K562 (cell line): ENCODE data around the gene HSPA4L. TPM values are rescaled to one million over a fixed set of nuclear protein-coding genes. Genes with fewer than 3 reads are reported as not detected.

Experiments used
- BRCA1 ChIP-seq, 2 experiments: fragments of 450-650 bp in 1 of 2; sonication (generic) in 1 of 2; formaldehyde crosslinking in 1 of 2; IDR thresholded peaks; 2 replicates each; pipeline versions ENCODE4 v1.5.0 to v1.6.1; 2017 to 2020; ENCODE audit warnings: mild to moderate bottlenecking in 1 of 2, missing genetic modification reagents in 1 of 2
- E2F1 ChIP-seq: sonication (generic); formaldehyde crosslinking; IDR thresholded peaks from 2 replicates; pipeline ENCODE4 v1.8.1; 2023; ENCODE audit warnings: mild to moderate bottlenecking, missing genetic modification reagents, moderate library complexity
- SIN3B ChIP-seq: fragments of 450-650 bp; IDR thresholded peaks from 2 replicates; pipeline ENCODE4 v1.6.1; 2017; ENCODE audit warnings: low read depth, mild to moderate bottlenecking, moderate library complexity
- polyA plus RNA-seq, 8 experiments: library from polyadenylated mRNA; depleted of rRNA in 4 of 8; stranded (reverse) in 5 of 8; unstranded in 3 of 8; fragments of >200 nt; fragmentation: Nextera tagmentation in 2 of 8; fragmentation: Illumina TruSeq in 1 of 8; extraction: Ambion mirVana in 2 of 8; extraction: Trizol in 1 of 8; gene quantifications; 2 replicates each; pipeline versions ENCODE4 v1.2.1 to v1.2.3, GENCODE V29; 2011 to 2014; ENCODE audit warnings: inconsistent platforms in 1 of 8, missing spikeins in 1 of 8
- total RNA-seq, 7 experiments: library from RNA; depleted of rRNA in 6 of 7; stranded (reverse); fragments of >200 nt in 6 of 7; fragmentation: Illumina TruSeq in 2 of 7; extraction: Trizol in 2 of 7; gene quantifications; 2 replicates each; pipeline versions ENCODE4 v1.2.1 to v1.2.3, GENCODE V29; 2011 to 2021; ENCODE audit warnings: low replicate concordance in 1 of 7
- TF ChIP-seq, protein P1 (sequence below), 2 experiments: fragments of 450-650 bp; formaldehyde crosslinking in 1 of 2; IDR thresholded peaks; 2 replicates each; pipeline versions ENCODE4 v1.4.0 to v1.6.1; 2014 to 2020; ENCODE audit warnings: mild to moderate bottlenecking in 2 of 2, borderline replicate concordance in 1 of 2, low read depth in 1 of 2
- TF ChIP-seq, protein P2 (sequence below), 2 experiments: fragments of 450-650 bp; IDR thresholded peaks; 2 replicates each; pipeline ENCODE4 v1.6.1; 2016; ENCODE audit warnings: mild to moderate bottlenecking in 2 of 2, borderline replicate concordance in 1 of 2, low read depth in 1 of 2, moderate library complexity in 1 of 2

Gene HSPA4L
- total and polyA plus RNA-seq, 9 of the 15 experiments (the other 6 are each of a cell fraction or from before 2014, with no cell fraction given) = 12.3 to 37.0 (median 21.7) TPM

- TF ChIP-seq BRCA1 (IDR thresholded peaks at IDR 0.05) (no peak), BRCA1 (CRISPR knock-in tag; IDR thresholded peaks at IDR 0.05) (no peak), E2F1 (no peak), SIN3B (no peak)
- TF ChIP-seq, protein P1, sequence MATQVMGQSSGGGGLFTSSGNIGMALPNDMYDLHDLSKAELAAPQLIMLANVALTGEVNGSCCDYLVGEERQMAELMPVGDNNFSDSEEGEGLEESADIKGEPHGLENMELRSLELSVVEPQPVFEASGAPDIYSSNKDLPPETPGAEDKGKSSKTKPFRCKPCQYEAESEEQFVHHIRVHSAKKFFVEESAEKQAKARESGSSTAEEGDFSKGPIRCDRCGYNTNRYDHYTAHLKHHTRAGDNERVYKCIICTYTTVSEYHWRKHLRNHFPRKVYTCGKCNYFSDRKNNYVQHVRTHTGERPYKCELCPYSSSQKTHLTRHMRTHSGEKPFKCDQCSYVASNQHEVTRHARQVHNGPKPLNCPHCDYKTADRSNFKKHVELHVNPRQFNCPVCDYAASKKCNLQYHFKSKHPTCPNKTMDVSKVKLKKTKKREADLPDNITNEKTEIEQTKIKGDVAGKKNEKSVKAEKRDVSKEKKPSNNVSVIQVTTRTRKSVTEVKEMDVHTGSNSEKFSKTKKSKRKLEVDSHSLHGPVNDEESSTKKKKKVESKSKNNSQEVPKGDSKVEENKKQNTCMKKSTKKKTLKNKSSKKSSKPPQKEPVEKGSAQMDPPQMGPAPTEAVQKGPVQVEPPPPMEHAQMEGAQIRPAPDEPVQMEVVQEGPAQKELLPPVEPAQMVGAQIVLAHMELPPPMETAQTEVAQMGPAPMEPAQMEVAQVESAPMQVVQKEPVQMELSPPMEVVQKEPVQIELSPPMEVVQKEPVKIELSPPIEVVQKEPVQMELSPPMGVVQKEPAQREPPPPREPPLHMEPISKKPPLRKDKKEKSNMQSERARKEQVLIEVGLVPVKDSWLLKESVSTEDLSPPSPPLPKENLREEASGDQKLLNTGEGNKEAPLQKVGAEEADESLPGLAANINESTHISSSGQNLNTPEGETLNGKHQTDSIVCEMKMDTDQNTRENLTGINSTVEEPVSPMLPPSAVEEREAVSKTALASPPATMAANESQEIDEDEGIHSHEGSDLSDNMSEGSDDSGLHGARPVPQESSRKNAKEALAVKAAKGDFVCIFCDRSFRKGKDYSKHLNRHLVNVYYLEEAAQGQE (IDR thresholded peaks at IDR 0.05; ENCODE audit: borderline replicate concordance) = no peak
- TF ChIP-seq, protein P1 (CRISPR knock-in tag; IDR thresholded peaks at IDR 0.05; ENCODE audit: low read depth) = no peak
- TF ChIP-seq, protein P2, sequence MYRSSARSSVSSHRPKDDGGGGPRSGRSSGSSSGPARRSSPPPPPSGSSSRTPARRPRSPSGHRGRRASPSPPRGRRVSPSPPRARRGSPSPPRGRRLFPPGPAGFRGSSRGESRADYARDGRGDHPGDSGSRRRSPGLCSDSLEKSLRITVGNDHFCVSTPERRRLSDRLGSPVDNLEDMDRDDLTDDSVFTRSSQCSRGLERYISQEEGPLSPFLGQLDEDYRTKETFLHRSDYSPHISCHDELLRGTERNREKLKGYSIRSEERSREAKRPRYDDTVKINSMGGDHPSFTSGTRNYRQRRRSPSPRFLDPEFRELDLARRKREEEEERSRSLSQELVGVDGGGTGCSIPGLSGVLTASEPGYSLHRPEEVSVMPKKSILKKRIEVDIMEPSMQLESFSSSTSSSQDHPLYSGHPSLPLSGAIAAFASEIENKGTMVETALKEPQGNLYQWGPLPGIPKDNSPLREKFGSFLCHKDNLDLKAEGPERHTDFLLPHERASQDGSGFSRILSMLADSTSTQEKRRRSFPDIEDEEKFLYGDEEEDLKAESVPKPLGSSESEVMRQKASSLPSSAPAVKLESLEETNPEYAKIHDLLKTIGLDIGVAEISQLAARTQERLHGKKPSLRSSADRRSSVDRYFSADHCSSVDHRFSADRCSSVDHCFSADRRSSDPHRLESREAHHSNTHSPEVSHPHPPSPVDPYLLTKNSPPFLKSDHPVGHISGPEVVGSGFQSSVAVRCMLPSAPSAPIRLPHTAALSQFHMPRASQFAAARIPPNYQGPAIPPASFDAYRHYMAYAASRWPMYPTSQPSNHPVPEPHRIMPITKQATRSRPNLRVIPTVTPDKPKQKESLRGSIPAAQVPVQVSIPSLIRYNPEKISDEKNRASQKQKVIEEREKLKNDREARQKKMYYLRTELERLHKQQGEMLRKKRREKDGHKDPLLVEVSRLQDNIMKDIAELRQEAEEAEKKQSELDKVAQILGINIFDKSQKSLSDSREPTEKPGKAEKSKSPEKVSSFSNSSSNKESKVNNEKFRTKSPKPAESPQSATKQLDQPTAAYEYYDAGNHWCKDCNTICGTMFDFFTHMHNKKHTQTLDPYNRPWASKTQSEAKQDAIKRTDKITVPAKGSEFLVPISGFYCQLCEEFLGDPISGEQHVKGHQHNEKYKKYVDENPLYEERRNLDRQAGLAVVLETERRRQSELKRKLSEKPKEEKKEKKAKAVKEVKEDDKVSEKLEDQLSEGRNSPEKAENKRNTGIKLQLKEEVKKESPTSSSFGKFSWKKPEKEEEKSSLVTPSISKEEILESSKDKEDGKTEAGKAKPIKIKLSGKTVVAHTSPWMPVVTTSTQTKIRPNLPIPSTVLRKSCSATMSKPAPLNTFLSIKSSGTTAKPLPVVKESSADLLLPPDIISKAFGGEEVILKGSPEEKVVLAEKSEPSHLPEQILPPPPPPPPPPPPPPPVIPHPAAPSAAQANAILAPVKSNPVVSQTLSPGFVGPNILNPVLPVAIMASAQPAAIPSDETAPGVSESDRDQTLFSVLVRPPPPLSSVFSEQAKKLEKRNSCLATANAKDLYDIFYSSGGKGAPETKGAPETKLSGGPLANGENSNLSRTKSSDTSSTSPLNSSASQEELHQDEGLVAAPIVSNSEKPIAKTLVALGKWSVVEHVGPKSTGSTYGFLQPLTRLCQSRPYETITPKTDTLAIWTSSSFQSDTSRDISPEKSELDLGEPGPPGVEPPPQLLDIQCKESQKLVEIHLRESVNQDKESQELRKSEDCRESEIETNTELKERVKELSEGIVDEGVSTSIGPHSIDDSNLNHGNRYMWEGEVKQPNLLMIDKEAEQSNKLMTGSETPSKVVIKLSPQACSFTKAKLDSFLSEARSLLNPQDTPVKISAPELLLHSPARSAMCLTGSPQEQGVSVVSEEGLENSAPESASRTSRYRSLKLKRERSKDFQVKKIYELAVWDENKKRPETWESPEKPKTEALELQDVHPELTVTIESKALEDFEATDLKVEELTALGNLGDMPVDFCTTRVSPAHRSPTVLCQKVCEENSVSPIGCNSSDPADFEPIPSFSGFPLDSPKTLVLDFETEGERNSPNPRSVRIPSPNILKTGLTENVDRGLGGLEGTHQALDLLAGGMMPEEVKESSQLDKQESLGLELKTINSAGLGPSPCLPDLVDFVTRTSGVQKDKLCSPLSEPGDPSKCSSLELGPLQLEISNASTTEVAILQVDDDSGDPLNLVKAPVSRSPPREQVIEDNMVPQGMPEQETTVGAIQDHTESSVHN (IDR thresholded peaks at IDR 0.05; ENCODE audit: borderline replicate concordance in 1 of 2, low read depth in 1 of 2) = no peak
Measured at GRCh38 chr4:127782025-127782274, 172 bp upstream of the HSPA4L start (continued).
